Ishikawa (cell line): ENCODE data around the gene TP73.

Experiments used
- EGR1 ChIP-seq: IDR thresholded peaks from 2 replicates; pipeline ENCODE4 v1.6.1; 2012
- EP300 ChIP-seq: IDR thresholded peaks from 2 replicates; pipeline ENCODE4 v1.6.1; 2012; ENCODE audit warnings: borderline replicate concordance
- TAF1 ChIP-seq: IDR thresholded peaks from 2 replicates; pipeline ENCODE4 v1.6.1; 2012; ENCODE audit warnings: low read depth, mild to moderate bottlenecking

- TF ChIP-seq EGR1 (no peak), EP300 (no peak), TAF1 (no peak)
Observed at GRCh38 chr1:3695326-3696217, 43.3 kb downstream of the TP73 start.
